Bladder microvascular endothelial cell (primary cell): ENCODE results near the gene EEF1AKMT4. TPM values are rescaled to one million over a fixed set of nuclear protein-coding genes. Genes with fewer than 3 reads are reported as not detected.

Experiments
- total RNA-seq: library from RNA; depleted of rRNA; stranded (reverse); fragments of >200 nt; gene quantifications from 2 replicates; pipeline ENCODE4 v1.2.3, GENCODE V29; 2014

Gene EEF1AKMT4
- total RNA-seq, result 3.2 and 3.4 TPM in 2 replicates

DNA sequence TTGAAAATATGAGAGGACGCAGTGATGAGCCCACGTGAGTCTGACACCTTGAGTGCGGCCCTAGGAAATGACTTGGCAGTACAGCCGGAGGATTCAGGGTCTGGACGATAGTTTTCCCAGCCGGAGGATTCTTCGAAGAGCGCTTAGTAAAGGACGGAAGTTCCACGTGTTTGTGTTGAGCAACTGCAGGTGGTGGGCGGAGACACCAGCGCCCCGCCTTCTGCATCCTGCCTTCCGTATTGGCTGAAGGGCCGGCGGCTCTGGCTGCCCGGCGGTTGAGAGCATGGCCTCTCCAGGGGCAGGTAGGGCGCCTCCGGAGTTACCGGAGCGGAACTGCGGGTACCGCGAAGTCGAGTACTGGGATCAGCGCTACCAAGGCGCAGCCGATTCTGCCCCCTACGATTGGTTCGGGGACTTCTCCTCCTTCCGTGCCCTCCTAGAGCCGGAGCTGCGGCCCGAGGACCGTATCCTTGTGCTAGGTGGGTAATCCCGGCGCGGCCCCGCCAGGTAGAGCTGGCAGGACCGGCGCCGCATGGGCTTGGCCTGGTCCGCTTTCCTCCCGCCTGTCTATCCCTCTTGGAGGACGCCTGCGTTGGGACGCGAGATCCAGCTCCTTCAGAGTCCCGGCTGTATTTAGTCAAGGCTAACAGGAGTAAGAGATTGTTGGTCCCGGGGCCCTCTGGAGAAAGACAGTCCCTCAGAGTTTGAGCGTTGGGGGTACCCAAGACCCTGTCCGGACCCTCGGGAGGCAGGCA lies at the start of gene EEF1AKMT4:
Gene EEF1AKMT4 (plus strand): TSS at position 261 of the 755 bp plus-strand sequence. CDS start 23 bp downstream, at position 284.

DNA sequence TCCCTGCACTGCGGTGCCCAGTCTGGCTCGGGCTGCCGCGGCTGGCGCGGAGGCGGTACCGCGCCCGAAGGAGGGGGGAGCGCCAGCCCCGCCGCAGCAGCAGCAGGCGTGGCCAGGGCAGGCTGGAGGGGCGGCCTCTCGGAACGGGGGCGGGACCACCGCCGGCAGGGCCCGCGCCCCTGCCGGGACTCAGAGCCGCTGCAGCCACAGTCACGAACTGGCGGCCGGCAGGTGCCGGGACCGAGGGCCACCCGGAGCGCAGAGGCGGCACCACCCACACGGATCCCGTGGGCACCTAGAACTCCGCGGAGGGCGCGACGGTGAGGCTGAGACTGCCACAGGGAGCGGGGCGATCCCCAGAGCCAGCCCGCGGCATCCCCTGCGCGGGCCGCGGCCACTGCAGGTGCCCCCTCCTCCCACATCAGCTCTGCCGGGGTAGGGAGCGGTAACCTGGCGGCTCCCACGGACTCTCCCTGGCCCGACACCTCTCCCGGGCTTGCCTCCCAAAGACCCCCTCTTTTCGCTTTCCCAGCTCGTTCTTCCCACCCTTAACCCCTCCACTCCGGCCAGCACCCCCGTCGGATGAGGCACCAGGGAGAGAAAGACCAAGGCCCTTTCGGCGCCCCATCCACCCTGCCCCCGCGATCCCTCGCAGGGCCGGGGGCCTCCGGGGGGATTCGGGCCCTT lies 19.9 kb upstream of the EEF1AKMT4 start, which contains the start of gene VWA5B2:
Gene VWA5B2 (plus strand): TSS at position 192 of the 687 bp plus-strand sequence. CDS start 944 bp downstream, outside the sequence.

DNA sequence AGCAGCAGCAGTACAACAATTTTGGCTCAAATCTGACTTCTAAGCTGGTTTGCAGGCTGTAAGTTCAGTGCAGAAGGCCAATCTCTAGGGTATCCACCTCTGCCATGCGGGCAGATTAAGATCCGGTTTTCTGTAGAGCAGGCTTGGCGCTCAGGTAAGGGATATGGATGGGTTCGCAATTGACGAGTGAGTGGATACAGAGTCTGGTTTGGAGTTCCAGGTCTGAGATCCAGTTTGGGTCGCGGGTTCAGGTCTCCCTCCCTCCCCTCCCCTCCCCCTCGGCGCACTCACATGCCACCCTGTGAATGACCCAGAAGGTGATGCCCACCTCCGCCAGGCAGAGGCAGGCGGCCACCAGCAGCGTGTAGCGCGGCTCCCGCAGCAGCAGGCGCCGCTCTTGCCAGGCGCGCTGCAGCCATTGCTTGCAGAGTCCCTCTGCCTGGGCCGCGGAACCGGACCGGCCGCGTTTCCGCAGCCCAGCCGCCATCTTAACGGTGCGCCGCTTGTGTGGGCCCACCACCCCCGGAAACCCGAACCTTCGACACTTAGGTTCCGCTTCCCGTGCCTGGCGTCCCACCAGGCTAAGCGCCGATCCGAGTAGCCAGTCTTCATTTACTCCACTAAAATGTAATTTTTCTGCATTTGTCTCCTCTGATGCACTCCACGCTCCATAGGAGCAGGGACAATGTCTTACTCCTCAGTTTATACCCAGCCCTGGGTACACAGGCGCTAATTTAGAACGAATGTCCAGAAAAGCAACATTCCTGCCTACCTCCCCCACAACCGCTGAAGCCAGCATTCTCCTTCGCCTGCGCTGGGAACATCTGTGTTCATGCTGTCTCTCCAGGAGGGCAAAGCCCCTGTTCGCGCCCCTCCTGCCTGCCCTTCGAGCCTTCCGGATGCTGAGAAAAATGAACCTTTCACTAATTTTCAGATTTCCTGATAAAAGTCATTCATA lies 739 bp upstream of the EEF1AKMT4 start, which contains the start of gene ALG3:
Gene ALG3 (minus strand): TSS at position 509 of the 958 bp plus-strand sequence. CDS start 22 bp downstream, at position 487.

DNA sequence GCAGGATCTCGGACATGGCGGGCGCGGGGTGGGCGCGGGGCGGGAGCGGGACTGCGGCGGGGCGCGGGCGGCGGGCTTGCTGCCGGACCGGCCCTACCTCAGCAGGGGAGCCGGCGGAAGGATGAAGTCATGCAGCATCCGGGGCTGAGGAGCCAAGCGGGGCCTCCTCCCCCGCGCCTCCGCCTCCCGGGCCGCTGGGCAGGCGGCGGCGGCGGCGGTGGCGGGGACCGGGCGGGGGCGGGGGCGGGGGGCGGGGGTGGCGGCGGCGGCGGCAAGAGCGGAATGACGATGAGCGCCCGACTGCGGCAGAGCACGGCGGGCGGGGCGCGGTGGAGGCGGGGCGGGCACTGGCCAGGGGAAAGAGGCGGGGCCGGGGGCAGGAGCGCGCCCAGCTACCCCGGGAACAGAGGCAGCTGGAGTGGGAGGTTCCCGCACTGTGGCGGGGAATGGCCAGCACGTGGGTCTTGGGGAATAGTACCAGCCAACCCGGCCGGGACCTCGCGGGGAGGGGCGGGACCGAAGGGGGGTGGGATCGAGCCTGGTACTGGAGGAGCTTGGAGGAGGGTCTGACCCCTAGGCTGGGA lies 11.9 kb downstream of the EEF1AKMT4 start, which contains the start of gene CAMK2N2:
Gene CAMK2N2 (minus strand): TSS at position 284 of the 584 bp plus-strand sequence. CDS start 268 bp downstream, at position 16.

DNA sequence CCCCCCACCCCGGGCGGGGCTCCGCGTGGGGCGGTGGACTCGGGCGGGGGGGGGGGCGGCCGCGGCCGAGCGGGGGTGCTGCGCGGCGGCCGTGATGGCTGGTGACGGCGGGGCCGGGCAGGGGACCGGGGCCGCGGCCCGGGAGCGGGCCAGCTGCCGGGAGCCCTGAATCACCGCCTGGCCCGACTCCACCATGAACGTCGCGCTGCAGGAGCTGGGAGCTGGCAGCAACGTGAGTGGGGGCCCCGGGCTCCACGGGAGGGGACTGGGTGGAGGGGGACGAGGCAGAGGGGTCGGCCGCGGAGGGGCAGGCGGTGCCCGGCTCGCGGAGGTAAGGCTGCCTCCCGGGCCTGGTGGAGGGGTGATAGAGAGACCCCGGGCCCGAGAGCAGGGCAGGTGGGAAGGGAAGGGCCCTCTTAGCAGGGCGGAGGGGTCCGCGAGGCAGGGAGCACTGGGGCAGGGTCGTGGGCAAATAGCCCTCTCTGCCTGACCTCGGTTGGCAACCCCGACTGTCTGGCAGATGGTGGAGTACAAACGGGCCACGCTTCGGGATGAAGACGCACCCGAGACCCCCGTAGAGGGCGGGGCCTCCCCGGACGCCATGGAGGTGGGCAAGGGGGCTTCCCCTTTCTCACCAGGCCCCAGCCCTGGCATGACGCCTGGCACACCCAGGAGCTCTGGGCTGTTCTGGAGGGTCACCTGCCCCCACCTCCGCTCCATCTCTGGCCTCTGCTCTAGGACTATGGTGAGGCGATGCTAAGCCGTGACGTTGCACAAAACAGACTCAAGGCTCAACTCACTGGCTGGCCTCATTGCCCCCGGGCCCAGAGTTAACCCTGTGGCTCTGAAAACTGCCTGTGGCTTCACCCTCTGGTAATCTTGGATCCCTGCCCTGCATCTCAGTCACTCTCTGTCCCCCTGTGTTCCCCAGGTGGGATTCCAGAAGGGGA lies 26.8 kb downstream of the EEF1AKMT4 start, which contains the start of gene ECE2:
Gene ECE2 (plus strand): TSS at position 62 of the 950 bp plus-strand sequence. CDS start 132 bp downstream, at position 194.

DNA sequence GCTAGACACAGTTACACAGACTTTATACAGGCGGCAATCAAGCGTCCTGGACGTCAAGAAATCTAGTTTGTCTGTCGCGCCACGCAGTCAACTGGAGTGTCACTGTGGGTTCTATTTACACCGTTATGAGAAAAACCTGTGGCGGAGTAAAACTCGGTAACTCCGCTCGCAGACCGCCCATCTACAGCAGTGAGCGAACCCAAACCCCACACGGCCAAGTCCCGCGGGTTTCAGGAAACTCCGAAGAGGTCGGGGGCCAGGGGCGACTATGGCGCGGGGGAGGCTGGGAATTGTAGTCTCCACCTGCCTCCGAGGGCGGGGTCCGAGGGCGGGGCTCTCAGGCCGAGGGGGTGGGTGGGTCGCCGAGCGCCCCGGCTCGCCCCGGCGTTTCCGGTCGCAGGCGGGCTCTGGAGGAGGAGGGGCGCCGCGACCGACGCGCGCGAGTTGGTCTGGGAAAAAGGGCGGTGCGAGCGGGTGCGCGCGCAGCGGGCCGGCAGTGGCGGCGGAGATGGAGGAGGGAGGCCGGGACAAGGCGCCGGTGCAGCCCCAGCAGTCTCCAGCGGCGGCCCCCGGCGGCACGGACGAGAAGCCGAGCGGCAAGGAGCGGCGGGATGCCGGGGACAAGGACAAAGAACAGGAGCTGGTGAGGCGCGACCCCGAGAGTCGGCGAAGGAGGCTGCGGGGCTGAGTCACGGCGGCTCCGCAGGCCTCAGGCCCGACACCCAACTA lies 49.5 kb downstream of the EEF1AKMT4 start, which contains the start of gene PSMD2:
Gene PSMD2 (plus strand): TSS at position 483 of the 729 bp plus-strand sequence. CDS start 26 bp downstream, at position 509.

Other genes starting within 250 kb of the EEF1AKMT4 start
- 7.9 and 17.1 TPM in 2 replicates for gene ABCC5, start 231.8 kb upstream of the EEF1AKMT4 start, total RNA-seq
- gene HTR3D, start 217.9 kb upstream of the EEF1AKMT4 start, total RNA-seq, result not detected in 2 replicates
- not detected in 2 replicates for gene HTR3C, start 196.6 kb upstream of the EEF1AKMT4 start, total RNA-seq
- not detected in 2 replicates for gene HTR3E, start 152.6 kb upstream of the EEF1AKMT4 start, total RNA-seq
- 31.7 and 50.0 TPM in 2 replicates for gene EIF2B5, start 114.3 kb upstream of the EEF1AKMT4 start, total RNA-seq
- 15.9 and 28.8 TPM in 2 replicates for gene DVL3, start 94.3 kb upstream of the EEF1AKMT4 start, total RNA-seq
- gene AP2M1, start 74.8 kb upstream of the EEF1AKMT4 start, total RNA-seq, result 396 and 554 TPM in 2 replicates
- 38.5 and 54.1 TPM in 2 replicates for gene ABCF3, start 63.5 kb upstream of the EEF1AKMT4 start, total RNA-seq
- 0.13 TPM in 1 of 2 replicates, not detected in the other for gene VWA5B2, start 20.1 kb upstream of the EEF1AKMT4 start, total RNA-seq
- gene ALG3, start 710 bp upstream of the EEF1AKMT4 start, total RNA-seq, result 14.6 and 43.5 TPM in 2 replicates
- 0.13 TPM in 1 of 2 replicates, not detected in the other for gene CAMK2N2, start 11.9 kb downstream of the EEF1AKMT4 start, total RNA-seq
- gene ECE2, start 26.4 kb downstream of the EEF1AKMT4 start, total RNA-seq, result not detected in 2 replicates
- 371 and 561 TPM in 2 replicates for gene PSMD2, start 49.6 kb downstream of the EEF1AKMT4 start, total RNA-seq
- gene EIF4G1, start 64.9 kb downstream of the EEF1AKMT4 start, total RNA-seq, result 301 and 661 TPM in 2 replicates
- gene FAM131A, start 87.9 kb downstream of the EEF1AKMT4 start, total RNA-seq, result 16.4 and 43.0 TPM in 2 replicates
- 1.3 and 2.6 TPM in 2 replicates for gene CLCN2, start 111.9 kb downstream of the EEF1AKMT4 start, total RNA-seq
- gene POLR2H, start 112.0 kb downstream of the EEF1AKMT4 start, total RNA-seq, result 74.5 and 97.8 TPM in 2 replicates
- gene THPO, start 128.5 kb downstream of the EEF1AKMT4 start, total RNA-seq, result not detected in 2 replicates
- gene CHRD, start 130.4 kb downstream of the EEF1AKMT4 start, total RNA-seq, result 0.16 and 0.69 TPM in 2 replicates